GM21717 (cell line): Measurements from ENCODE around the gene ZFYVE9.
"Not testable (repeated sequence)": the region's sequence is repeated elsewhere in the genome, so short reads cannot be mapped to it uniquely, and the experiment has no call there.

ENCODE experiments used
- ATAC-seq: cut with Tn5 transposase; IDR thresholded peaks from one replicate; pipeline ENCODE4 v1.9.1; 2021; ENCODE audit warnings: mild to moderate bottlenecking, moderate library complexity; ENCODE audit not compliant: unreplicated experiment

ZFYVE9 gene

DNA sequence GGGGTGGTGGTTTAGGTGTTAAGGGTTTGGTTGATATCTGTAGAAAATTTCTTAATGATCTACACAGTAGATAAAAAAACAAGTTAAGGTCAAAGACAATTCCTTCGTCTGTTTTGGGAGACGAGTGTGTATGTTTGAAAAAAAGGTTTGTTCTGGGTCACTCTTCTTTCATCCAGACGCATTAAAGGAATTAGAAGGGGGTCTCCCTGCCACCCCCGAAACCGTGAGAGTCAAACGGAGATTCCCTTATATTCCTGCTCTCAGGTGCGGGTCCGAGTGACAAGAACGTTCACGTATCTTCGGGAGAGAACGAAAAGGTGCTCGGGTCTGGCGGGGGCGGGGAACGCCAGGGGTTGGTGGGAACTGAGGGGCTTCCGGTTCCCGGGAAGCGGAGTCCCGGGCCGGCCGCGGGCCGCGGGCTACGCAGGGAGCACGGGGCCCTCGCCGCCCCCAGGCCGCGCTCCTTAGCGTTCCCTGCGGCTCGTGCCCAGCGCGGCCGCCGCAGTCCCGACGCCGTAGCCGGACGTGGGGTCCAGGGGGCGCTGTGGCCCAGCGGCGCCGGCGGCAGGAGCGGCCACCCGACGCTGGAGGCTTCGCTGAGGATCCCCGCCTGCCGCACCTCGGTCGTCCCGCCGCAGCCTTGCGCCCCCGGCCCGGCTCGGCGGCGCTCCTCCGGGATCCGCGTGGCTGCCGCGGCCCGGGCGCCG, at the start of gene ZFYVE9:
Gene ZFYVE9, plus strand, starts transcription at position 577 of the 707 bp plus-strand sequence. CDS start 91,118 bp downstream, outside the sequence.
- ATAC-seq = peak; percentile 65

- not testable (repeated sequence) for ATAC-seq
Observed at GRCh38 chr1:52094300-52094699, 47.6 kb upstream of the ZFYVE9 start.

GRCh38 chr1:52096216-52096615, 45.7 kb upstream of the ZFYVE9 start:
- no peak for ATAC-seq

- ATAC-seq = no peak
Observed at GRCh38 chr1:52098139-52098871, 43.6 kb upstream of the ZFYVE9 start.

DNA sequence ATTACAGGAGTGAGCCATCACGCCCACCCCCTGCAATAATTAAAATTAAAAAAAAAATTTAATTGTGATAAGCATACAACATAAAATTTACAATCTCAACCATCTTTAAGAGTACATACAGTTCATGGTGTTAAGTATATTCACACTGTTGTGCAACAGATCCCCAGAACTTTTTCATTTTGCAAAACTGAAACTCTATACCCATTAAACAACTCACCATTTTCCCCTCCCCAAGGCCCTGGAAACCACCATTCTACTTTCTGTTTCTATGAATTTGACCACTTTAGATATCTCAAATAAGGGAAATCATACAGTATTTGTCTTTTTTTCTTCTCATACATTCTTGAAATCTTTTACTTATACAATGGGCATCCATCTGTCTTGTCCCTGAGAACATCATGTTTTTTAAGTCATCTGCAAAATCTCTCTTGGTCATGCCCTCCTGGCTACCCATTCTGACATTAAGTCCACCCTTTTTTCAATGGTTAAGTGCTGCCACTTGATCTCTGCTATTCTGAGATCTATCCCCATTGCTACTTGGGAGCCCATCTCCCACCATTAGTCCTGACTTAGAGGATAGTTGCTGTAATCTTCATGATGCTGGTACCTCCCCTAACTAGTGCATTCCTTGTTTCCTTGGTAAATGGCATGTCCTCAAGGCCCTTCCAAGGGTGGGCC, 39.4 kb upstream of the ZFYVE9 start:
- peak; percentile 77 for ATAC-seq

DNA sequence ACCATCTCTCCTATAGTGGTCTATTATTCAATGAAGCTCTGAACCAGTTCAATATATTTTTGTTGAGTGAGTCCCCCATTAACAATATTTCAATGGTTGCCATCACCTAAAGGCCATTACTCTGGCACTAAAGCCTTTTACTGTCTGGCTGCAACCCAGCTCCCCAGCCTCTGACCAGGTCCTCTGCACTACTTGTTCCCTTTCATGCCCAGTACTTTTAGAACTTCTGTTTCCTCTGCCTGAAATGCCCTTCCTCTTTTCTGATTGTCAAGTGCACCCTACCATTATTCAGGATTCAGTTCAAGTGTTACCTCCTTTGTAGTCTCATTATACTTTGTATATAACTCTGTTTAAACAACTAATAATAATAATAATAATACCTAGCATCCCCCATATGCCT, 30.4 kb upstream of the ZFYVE9 start:
- ATAC-seq = no peak

DNA sequence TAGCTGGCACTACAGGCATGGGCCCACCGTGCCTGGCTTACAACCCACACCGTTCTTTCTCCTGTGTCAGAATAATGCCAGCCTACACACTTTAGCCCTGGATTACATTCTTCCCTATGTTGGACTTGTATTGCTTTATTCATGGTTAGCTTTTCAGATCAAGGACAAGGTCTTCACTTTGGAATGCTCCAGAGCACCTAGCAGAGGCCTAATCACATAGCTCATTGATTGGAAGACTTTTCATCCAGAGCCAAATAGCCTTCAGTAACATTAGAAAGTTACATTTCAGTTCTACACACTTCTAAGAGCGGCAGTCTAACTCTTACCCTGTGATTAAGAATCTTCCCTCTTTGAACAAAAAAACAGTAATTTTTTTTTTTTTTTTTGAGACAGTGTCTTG, 29.4 kb upstream of the ZFYVE9 start:
- ATAC-seq = no peak

DNA sequence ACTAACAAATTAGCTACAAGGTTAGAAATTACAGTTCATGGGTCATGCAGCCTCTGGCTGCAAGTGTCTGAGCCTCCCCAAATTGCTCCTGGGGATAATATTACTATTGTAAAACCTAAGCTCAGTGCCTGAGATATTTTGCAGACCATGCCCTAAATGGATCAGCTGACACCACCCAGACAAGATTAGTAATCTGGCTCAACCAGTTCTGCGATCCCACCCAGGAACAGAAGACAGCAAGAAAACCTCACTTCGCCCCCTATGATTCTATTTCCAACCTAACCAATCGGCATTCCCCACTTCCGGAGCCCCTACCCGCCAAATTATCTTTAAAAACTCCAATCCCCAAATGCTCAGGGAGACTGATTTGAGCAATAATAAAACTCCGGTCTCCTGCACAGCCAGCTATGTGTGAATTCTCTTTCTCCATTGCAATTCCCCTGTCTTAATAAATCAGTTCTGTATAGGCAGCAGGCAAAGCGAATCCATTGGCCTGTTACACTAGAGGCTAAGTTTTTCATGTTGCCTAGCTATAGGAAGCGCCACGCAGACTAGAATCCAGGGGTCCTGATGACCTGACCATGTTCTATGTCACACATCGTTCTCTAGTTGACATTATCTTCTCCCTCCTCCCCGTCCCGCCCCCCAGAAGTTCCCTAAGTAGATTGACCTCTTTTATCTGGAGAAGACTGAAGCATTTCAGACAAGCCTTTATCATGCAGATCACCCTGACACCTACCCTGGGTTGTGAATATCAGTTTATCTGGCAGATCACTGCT, 22.4 kb upstream of the ZFYVE9 start:
- ATAC-seq = no peak

DNA sequence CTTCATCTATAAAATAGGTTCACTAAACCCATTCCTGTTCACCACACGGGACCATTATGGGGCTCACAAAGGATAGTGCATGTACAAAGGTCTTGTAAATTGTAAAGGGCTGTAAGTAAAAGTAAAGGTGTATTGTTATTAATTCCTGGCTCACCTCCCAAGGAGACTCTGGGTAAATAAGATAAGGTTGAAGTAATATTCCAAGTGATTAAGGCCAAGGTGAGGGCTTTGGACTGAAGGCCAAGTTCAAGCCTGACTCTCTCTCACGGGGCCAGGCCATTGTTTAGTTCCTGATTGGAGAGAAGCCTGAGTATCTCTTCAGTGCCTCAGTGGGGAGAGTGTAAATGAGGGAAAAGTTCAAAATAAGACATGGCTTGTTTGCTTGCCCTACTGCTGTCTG, 19.5 kb upstream of the ZFYVE9 start:
- no peak for ATAC-seq

GRCh38 chr1:52123622-52124021, 18.3 kb upstream of the ZFYVE9 start:
- ATAC-seq = no peak

GRCh38 chr1:52125736-52126359, 16.0 kb upstream of the ZFYVE9 start:
- ATAC-seq = no peak

DNA sequence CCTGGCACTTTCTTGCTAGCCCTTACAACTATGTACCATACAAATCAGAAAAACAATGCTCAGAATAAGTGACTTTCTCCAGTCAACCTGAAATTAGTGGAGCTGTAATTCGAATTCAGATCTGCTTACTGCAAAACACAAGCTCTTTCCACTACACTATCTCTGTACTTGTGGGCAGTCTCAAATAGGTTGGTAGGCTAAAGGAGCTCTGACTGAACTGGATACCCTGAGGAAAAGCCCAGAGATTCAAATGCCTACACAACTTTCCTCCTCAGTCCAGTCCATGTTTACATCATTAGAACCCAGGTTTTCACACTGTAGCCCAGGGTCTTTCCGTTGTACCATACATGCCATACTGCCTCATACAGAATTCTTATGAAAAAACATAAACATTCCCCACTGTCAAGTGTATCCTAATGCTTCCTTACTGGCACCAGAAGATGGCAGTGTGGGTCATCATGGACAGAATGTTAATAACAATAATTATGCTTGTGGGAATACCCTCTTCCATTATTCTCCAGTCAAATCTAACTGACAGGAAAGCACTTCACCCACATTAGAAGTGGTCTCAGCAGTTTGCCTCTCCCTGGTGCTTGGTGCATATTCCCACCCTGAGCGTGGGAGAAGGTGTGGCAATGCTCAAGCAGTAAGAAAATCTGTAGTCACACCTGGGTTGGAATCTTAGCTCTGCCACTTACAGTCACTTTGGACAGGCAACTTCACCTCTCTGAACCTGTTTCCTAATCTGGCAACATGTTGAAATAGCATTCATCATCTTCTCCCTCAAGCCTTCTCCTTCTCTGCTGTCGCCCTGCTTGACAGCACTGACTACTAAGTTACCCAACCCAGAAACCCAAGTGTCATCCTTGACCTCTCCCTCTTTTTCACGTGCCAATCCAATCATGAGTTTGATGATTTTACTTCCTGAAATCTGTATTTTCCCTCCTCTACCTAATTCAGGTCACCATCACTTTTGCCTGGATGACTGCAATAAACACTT, 14.4 kb upstream of the ZFYVE9 start:
- ATAC-seq = no peak

GRCh38 chr1:52139817-52140540, 1.9 kb upstream of the ZFYVE9 start:
- ATAC-seq = peak; percentile 53

- ATAC-seq = no peak
Observed at GRCh38 chr1:52140633-52141512, 1.0 kb upstream of the ZFYVE9 start.

DNA sequence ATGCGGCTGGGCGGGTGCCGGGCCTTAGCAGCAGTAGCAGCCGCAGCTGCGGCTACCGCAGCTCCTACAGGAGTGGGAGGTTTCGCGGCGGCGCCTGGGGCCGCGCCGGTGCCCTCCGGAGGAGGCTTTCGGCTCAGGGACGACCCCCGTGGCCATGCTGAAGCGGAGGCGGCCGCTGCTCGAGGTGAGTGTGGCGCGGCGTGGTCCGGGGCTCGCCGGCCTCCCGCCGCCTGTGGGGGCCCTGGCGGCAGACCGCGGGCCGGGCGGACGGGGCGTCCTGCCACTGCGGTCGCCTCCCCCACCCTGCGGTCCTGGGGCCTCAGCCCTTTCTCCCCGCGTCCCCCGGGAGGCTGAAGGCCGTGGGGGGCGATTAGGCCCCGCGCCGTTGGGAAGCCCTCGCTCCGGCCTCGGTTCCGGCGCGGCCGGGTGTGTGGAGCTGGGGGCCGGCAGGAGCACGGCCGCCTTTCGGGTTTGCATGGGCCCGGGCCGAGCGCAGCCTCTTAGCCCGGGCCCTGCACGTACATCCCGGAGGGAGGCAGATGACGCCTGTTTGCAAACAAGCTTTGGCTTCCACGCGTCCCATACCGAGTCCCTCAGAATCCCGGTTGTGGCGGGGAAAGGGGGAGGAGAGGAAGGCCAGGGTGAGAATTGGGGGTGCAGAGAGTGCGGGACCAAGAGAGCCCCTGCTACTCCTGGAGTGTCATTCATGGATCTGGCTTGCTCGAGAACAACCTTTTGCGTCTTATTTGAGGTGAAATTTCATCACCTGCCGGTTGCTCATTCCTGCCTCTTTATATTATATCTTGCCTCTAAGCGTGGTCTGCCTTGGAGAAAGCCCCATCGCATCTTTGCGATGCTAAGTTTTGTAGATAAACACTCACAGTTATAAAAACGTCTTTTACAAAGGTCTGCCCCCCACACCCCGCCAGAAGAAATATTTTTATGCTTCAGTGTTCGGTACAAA, 613 bp downstream of the ZFYVE9 start:
- ATAC-seq = peak; percentile 41

- ATAC-seq = no peak
Observed at GRCh38 chr1:52145137-52145536, 3.2 kb downstream of the ZFYVE9 start.

GRCh38 chr1:52150445-52150844, 8.6 kb downstream of the ZFYVE9 start:
- not testable (repeated sequence) for ATAC-seq
